Nephron progenitor cell (in vitro differentiated cells): ENCODE data around the gene TNIP2.

Experiments used
- DNase-seq: peaks from one replicate; pipeline ENCODE4 v3.0.0; 2021
- H3K27ac Mint-ChIP-seq: 2 replicates; pipeline ENCODE4 v1.8.0; 2021; ENCODE audit warnings: mild to moderate bottlenecking, moderate library complexity, mixed read lengths
- H3K27me3 Mint-ChIP-seq: 2 replicates; pipeline ENCODE4 v1.8.0; 2021; ENCODE audit warnings: mild to moderate bottlenecking, low read depth, mixed read lengths; ENCODE audit not compliant: poor library complexity
- H3K36me3 Mint-ChIP-seq: 2 replicates; pipeline ENCODE4 v1.8.0; 2021; ENCODE audit warnings: low read depth, mixed read lengths
- H3K4me1 Mint-ChIP-seq: 2 replicates; pipeline ENCODE4 v1.8.0; 2021; ENCODE audit warnings: mixed read lengths
- H3K4me3 Mint-ChIP-seq: 2 replicates; pipeline ENCODE4 v1.8.0; 2021; ENCODE audit warnings: mild to moderate bottlenecking, moderate library complexity, mixed read lengths
- H3K9me3 Mint-ChIP-seq: 2 replicates; pipeline ENCODE4 v1.8.0; 2021; ENCODE audit warnings: mild to moderate bottlenecking, moderate library complexity, mixed read lengths
- TF ChIP-seq, protein P1 (sequence below): fragments of 200-600 bp; sonication (generic); IDR thresholded peaks from 2 replicates; pipeline ENCODE4 v1.5.0; 2021; ENCODE audit warnings: antibody characterized with exemption

TNIP2 gene, protein sequence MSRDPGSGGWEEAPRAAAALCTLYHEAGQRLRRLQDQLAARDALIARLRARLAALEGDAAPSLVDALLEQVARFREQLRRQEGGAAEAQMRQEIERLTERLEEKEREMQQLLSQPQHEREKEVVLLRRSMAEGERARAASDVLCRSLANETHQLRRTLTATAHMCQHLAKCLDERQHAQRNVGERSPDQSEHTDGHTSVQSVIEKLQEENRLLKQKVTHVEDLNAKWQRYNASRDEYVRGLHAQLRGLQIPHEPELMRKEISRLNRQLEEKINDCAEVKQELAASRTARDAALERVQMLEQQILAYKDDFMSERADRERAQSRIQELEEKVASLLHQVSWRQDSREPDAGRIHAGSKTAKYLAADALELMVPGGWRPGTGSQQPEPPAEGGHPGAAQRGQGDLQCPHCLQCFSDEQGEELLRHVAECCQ

DNA sequence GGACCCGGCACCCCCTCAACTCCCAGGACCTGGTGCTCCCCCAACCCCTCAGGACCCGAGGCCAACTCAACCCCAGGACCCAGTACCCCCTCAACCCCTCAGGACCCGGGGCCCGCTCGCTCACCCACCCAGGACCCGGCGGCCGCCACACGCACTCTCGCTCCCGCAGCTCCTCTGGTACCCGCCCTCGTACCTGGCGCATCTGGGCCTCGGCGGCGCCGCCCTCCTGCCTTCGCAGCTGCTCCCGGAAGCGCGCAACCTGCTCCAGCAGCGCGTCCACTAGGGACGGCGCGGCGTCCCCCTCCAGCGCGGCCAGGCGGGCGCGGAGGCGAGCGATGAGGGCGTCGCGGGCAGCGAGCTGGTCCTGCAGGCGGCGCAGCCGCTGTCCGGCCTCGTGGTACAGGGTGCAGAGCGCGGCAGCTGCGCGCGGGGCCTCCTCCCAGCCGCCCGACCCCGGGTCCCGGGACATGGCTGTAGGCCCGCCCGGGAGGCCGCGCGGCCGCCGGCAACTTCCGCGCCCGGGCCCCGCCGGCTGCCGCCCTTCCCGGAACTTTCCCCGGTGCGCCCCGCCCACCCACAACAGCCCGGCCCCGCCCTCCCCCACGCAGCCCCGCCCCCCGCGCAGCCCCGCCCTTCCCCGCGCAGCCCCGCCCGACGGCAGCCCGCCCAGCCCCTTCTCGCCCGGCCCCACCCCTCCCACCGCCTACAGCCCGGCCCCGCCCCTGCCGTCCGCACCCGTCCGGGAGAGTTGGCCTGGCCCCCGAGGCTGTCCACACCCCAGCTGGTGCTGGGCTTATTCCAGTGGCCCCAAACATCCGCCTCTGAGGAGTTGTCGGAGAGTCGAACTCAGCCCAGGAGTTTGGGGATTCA, at the start of gene TNIP2:
TSS of gene TNIP2 (minus strand) at position 516 of the 870 bp plus-strand sequence. CDS start at position 469, 47 bp downstream.
- H3K27ac Mint-ChIP-seq, result no peak within 1 kb of the TSS
- peak; percentile 84 for DNase-seq
- no peaks in the 10 kb centered on the region for H3K36me3 Mint-ChIP-seq
- H3K4me3 Mint-ChIP-seq, result peak within 1 kb of the TSS; percentile 84
- no peaks in the 10 kb centered on the region for H3K9me3 Mint-ChIP-seq
- H3K27me3 Mint-ChIP-seq, result peaks cover 17% of the 10 kb centered on the region
- TF ChIP-seq, protein P1, sequence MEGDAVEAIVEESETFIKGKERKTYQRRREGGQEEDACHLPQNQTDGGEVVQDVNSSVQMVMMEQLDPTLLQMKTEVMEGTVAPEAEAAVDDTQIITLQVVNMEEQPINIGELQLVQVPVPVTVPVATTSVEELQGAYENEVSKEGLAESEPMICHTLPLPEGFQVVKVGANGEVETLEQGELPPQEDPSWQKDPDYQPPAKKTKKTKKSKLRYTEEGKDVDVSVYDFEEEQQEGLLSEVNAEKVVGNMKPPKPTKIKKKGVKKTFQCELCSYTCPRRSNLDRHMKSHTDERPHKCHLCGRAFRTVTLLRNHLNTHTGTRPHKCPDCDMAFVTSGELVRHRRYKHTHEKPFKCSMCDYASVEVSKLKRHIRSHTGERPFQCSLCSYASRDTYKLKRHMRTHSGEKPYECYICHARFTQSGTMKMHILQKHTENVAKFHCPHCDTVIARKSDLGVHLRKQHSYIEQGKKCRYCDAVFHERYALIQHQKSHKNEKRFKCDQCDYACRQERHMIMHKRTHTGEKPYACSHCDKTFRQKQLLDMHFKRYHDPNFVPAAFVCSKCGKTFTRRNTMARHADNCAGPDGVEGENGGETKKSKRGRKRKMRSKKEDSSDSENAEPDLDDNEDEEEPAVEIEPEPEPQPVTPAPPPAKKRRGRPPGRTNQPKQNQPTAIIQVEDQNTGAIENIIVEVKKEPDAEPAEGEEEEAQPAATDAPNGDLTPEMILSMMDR, result no peak
- H3K4me1 Mint-ChIP-seq, result peaks cover 23% of the 10 kb centered on the region

DNA sequence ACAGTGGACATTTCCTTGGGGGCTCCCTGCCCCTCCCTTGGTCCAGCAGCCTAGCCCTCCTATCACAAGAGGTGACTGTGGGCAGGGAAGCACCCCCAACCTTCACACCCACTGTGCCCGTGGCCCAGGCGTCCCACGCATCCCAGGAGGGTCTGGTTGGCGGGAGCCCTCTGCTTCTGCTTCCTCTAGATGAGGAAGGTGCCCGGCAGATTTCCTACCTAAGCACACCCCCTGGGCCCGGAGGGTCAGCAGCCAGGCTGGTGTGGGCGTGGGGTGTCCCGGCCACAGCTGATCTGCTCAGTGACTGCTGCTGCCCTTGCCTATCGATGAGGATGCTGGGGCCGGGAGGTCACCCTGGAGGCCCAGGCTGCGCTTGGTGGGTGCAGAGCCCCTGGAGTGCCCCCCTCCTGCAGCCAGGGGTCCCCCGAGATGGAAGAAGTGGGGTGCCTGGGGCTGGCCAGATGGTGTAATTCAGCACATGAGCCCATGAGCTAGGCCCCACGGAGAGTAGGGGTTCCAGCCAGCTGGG, 48.9 kb upstream of the TNIP2 start:
- peaks cover 34% of the 10 kb centered on the region for H3K4me1 Mint-ChIP-seq
- H3K9me3 Mint-ChIP-seq, result no peaks in the 10 kb centered on the region
- TF ChIP-seq, protein P1, result no peak
- H3K36me3 Mint-ChIP-seq, result no peaks in the 10 kb centered on the region
- H3K27ac Mint-ChIP-seq, result no peak overlapping the region
- no peak for DNase-seq
- peaks cover 3% of the 10 kb centered on the region for H3K27me3 Mint-ChIP-seq
- no peak overlapping the region for H3K4me3 Mint-ChIP-seq

DNA sequence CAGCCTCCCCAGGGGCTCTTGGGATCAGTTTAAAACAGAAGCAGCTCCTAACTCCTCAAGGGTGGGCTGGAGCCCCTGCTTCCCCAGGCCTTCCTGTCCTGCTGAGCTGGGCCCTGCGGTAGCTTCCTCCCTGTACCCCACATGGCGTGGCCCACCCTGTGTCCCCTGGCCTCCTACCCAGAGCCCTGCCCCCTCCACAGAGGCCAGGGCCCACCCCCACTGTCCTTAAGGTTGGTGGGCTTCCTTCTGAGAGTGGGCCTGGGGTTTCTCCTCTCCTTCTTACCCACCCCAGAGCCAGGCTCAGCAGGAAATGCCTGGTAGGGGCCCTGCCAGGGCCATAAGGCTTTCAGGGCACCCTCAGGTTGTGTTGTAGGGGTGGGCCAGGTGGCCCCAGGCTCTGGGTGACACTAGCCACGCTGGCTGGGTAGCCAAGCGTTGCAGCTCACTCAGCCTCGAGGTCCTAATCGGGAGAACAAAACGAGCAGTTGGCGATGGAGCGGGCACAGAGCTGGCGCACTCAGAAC, 48.4 kb upstream of the TNIP2 start:
- no peak overlapping the region for H3K27ac Mint-ChIP-seq
- H3K4me3 Mint-ChIP-seq, result no peak overlapping the region
- peaks cover 33% of the 10 kb centered on the region for H3K4me1 Mint-ChIP-seq
- H3K27me3 Mint-ChIP-seq, result peaks cover 3% of the 10 kb centered on the region
- no peaks in the 10 kb centered on the region for H3K36me3 Mint-ChIP-seq
- TF ChIP-seq, protein P1, result no peak
- DNase-seq, result no peak
- no peaks in the 10 kb centered on the region for H3K9me3 Mint-ChIP-seq

DNA sequence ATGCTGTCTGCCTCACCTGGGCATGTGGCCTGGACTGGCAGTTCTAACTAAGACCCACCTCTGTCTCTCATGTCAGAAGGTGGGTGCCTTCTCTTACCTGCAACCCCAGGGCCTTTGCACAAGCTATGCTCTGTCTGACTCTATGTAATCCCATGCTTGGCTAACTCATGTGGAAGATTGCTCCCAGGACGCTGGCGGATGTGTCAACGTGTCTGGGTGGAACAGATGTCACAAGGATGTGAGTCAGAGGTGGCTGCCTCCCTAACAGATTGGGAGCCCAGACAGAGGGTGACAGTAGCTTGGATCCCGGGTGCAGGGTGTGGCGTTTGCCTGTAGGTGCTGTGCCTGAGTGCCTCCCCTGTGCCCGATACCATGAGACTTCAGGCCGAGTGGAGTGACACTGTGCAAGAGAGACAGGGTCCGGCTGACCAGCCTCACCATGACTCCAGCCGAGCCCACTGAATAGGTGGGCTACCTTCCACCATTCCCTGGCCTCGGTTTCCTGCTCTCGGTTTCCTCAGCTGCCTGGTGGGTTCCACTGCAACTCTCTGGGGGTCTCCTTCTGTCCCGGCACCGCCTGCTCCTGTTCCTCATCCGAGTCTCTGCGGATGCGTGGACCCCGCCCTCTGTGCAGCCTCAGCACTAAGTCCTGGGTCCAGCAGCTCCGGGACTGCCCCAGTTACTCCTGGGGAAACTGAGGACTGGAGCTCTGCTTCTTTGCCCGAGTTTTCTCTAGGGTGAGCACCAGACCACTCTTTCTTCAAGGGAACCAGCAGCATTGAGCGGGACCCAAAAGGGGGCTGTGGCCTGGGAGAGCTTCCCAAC, 47.7 kb upstream of the TNIP2 start:
- H3K4me3 Mint-ChIP-seq, result no peak overlapping the region
- TF ChIP-seq, protein P1, result no peak
- H3K9me3 Mint-ChIP-seq, result no peaks in the 10 kb centered on the region
- H3K27ac Mint-ChIP-seq, result no peak overlapping the region
- no peaks in the 10 kb centered on the region for H3K36me3 Mint-ChIP-seq
- no peak for DNase-seq
- peaks cover 3% of the 10 kb centered on the region for H3K27me3 Mint-ChIP-seq
- peaks cover 35% of the 10 kb centered on the region for H3K4me1 Mint-ChIP-seq
